RCC 7860 (cell line): ENCODE data around the gene ARL5C.

ENCODE experiments used
- DNase-seq: peaks from one replicate; pipeline ENCODE4 v3.0.0-alpha.2; 2015; ENCODE audit warnings: low spot score
- FAIRE-seq: peaks from 2 replicates; lab custom pipeline; 2012; peaks lifted over from hg19 to GRCh38; lab: Jason Lieb, UNC

The ARL5C gene

GRCh38 chr17:39194985-39195524 lies 29.1 kb upstream of the ARL5C start:
- no peak for FAIRE-seq
- DNase-seq, result no peak

- FAIRE-seq, result no peak
- DNase-seq, result no peak
These were observed 28.4 kb upstream of the ARL5C start for GRCh38 chr17:39194089-39194984.

- DNase-seq (no peak), FAIRE-seq (no peak)
These were observed 27.4 kb upstream of the ARL5C start for GRCh38 chr17:39193346-39193745.

GRCh38 chr17:39192901-39193300 lies 26.9 kb upstream of the ARL5C start:
- no peak for FAIRE-seq
- DNase-seq, result no peak

- no peak for DNase-seq
- FAIRE-seq, result no peak
These were observed 26.0 kb upstream of the ARL5C start for GRCh38 chr17:39191750-39192510.

- DNase-seq (peak; percentile 19), FAIRE-seq (no peak)
These were observed 21.3 kb upstream of the ARL5C start for GRCh38 chr17:39187152-39187830.

GRCh38 chr17:39186481-39187002 lies 20.6 kb upstream of the ARL5C start:
- DNase-seq (no peak), FAIRE-seq (no peak)

- FAIRE-seq, result no peak
These were observed 17.8 kb upstream of the ARL5C start for GRCh38 chr17:39183720-39184119.

GRCh38 chr17:39183045-39183444 lies 17.1 kb upstream of the ARL5C start:
- FAIRE-seq (no peak), DNase-seq (no peak)

More at GRCh38 chr17:39183720-39184119, 17.8 kb upstream of the ARL5C start:
- DNase-seq, result no peak

- FAIRE-seq, result no peak
- DNase-seq, result no peak
These were observed 15.3 kb upstream of the ARL5C start for GRCh38 chr17:39181303-39181702.

- no peak for DNase-seq
- no peak for FAIRE-seq
These were observed 12.6 kb upstream of the ARL5C start for GRCh38 chr17:39178536-39178935.

GRCh38 chr17:39177256-39177655 lies 11.3 kb upstream of the ARL5C start:
- FAIRE-seq (no peak), DNase-seq (no peak)

GRCh38 chr17:39175695-39176093 lies 9.7 kb upstream of the ARL5C start:
- DNase-seq, result no peak
- FAIRE-seq, result no peak

- FAIRE-seq (no peak), DNase-seq (no peak)
These were observed 9.1 kb upstream of the ARL5C start for GRCh38 chr17:39174920-39175694.

GRCh38 chr17:39173526-39174274 lies 7.7 kb upstream of the ARL5C start:
- DNase-seq (no peak), FAIRE-seq (no peak)

- DNase-seq (no peak), FAIRE-seq (no peak)
These were observed 7.1 kb upstream of the ARL5C start for GRCh38 chr17:39173080-39173479.

- FAIRE-seq, result no peak
These were observed 6.0 kb upstream of the ARL5C start for GRCh38 chr17:39171933-39172332.

GRCh38 chr17:39170558-39170957 lies 4.6 kb upstream of the ARL5C start:
- DNase-seq (no peak), FAIRE-seq (no peak)

More at GRCh38 chr17:39171933-39172332, 6.0 kb upstream of the ARL5C start:
- DNase-seq, result no peak

- DNase-seq (no peak), FAIRE-seq (no peak)
These were observed 4.1 kb upstream of the ARL5C start for GRCh38 chr17:39170109-39170508.
